Lung (tissue), 12 donors: ENCODE results near the gene DDX41. TPM values are rescaled to one million over a fixed set of nuclear protein-coding genes. Genes with fewer than 3 reads are reported as not detected.

Experiments used
- ATAC-seq: fragments of 200-7000 bp; cut with Tn5 transposase; one replicate; pipeline ENCODE4 v1.9.1; 2020; ENCODE audit warnings: moderate number of reproducible peaks; ENCODE audit not compliant: insufficient read depth, low FRiP score
- DNase-seq, 3 donors: peaks; one replicate each; pipeline ENCODE4 v3.0.0-alpha.2; 2013 to 2017
- H3K27ac ChIP-seq, 2 donors: one replicate each; pipeline ENCODE4 v1.5.1; 2013; ENCODE audit warnings: mild to moderate bottlenecking in 2 of 2, moderate library complexity in 2 of 2, control low read depth in 1 of 2, inconsistent platforms in 1 of 2, low read depth in 1 of 2, low read length in 1 of 2
- H3K27me3 ChIP-seq, 3 donors: one replicate each; pipeline ENCODE4 v1.5.1; 2013; ENCODE audit warnings: low read length in 2 of 3; ENCODE audit not compliant: control insufficient read depth in 3 of 3, insufficient read depth in 3 of 3
- H3K36me3 ChIP-seq, 4 donors: one replicate each; pipeline ENCODE4 v1.5.1; 2013; ENCODE audit warnings: low read length in 4 of 4, mild to moderate bottlenecking in 1 of 4, moderate library complexity in 1 of 4; ENCODE audit not compliant: control insufficient read depth in 4 of 4, insufficient read depth in 4 of 4
- H3K4me1 ChIP-seq, 5 donors: one replicate each; pipeline ENCODE4 v1.5.1; 2013; ENCODE audit warnings: low read length in 5 of 5, mild to moderate bottlenecking in 2 of 5, moderate library complexity in 1 of 5; ENCODE audit not compliant: control insufficient read depth in 5 of 5, insufficient read depth in 5 of 5
- H3K4me3 ChIP-seq: one replicate; pipeline ENCODE4 v1.5.1; 2013; ENCODE audit warnings: mild to moderate bottlenecking, control low read depth, moderate library complexity
- H3K9ac ChIP-seq, 2 donors: one replicate each; pipeline ENCODE4 v1.5.1; 2013; ENCODE audit warnings: low read length in 2 of 2, control low read depth in 1 of 2; ENCODE audit not compliant: insufficient read depth in 1 of 2
- H3K9me3 ChIP-seq, 4 donors: one replicate each; pipeline ENCODE4 v1.5.1; 2013; ENCODE audit warnings: low read length in 3 of 4, mild to moderate bottlenecking in 1 of 4, moderate library complexity in 1 of 4; ENCODE audit not compliant: control insufficient read depth in 4 of 4, insufficient read depth in 3 of 4
- WGBS, 2 donors: extraction: QIAGEN DNeasy Blood & Tissue Kit; methylation state at CpG; one replicate each; pipeline ENCODE4 v1.1.7; 2013; 5-methylcytosine and 5-hydroxymethylcytosine counted together
- polyA plus RNA-seq, 2 donors: library from polyadenylated mRNA; stranded (reverse); fragments of 200-250 nt; gene quantifications; one replicate each; pipeline ENCODE4 v1.2.1, GENCODE V29; 2013
- total RNA-seq, 2 donors: library from RNA; depleted of rRNA in 1 of 2; stranded (reverse); fragments of >200 nt in 1 of 2; gene quantifications; one replicate each; pipeline ENCODE4 v1.2.1, GENCODE V29; 2014 to 2021
- TF ChIP-seq, protein P1 (sequence below): IDR thresholded peaks from 2 replicates; pipeline ENCODE4 v1.5.1; 2012; ENCODE audit warnings: mild to moderate bottlenecking; ENCODE audit errors: control extremely low read depth, extremely low read depth
- donor health status: control.
- donor health status: control.
- donor health status: Bipolar disorder and iron deficiency.
- donor health status: healthy.
- donor health status: DM: yes; HTN: yes; CAD: no.

The DDX41 gene
- total and polyA plus RNA-seq, 4 donors, result 63.2 to 110 (median 73.6) TPM

DNA sequence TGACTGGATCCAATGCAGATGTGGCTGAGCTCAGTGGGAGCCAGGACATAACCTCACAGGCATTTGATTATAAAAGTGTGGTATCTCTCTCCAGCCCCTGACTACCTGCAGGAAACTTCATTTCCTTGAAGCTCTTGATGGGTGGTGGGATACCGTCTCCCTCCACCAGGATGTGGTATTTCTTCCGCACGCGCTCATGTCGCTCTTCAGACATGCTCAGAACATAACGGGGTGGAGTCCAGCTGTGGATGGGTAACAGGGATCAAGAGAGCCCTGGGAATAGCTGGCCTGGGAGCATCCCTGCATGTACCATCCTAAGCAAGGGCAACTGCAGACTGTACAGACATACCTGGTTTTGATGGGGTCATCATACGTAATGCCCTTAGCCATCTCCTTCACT, 1.2 kb downstream of the DDX41 start:
- Histone ChIP-seq H3K4me3 (no peak overlapping the region), H3K4me1 (peaks cover 0 to 14% (median 8%) of the 10 kb centered on the region in 5 donors), H3K9ac (peak overlapping the region; percentile 69 to 74), H3K36me3 (peaks cover 7 to 55% (median 42%) of the 10 kb centered on the region in 4 donors), H3K27me3 (no peaks in the 10 kb centered on the region), H3K9me3 (no peaks in the 10 kb centered on the region), H3K27ac (no peak overlapping the region)
- ATAC-seq (no peak), DNase-seq (no peak)
- WGBS, 2 donors, result 82 to 86% methylated on average over 7 of the region's 7 CpGs
- TF ChIP-seq, protein P1, sequence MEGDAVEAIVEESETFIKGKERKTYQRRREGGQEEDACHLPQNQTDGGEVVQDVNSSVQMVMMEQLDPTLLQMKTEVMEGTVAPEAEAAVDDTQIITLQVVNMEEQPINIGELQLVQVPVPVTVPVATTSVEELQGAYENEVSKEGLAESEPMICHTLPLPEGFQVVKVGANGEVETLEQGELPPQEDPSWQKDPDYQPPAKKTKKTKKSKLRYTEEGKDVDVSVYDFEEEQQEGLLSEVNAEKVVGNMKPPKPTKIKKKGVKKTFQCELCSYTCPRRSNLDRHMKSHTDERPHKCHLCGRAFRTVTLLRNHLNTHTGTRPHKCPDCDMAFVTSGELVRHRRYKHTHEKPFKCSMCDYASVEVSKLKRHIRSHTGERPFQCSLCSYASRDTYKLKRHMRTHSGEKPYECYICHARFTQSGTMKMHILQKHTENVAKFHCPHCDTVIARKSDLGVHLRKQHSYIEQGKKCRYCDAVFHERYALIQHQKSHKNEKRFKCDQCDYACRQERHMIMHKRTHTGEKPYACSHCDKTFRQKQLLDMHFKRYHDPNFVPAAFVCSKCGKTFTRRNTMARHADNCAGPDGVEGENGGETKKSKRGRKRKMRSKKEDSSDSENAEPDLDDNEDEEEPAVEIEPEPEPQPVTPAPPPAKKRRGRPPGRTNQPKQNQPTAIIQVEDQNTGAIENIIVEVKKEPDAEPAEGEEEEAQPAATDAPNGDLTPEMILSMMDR, result no peak

DNA sequence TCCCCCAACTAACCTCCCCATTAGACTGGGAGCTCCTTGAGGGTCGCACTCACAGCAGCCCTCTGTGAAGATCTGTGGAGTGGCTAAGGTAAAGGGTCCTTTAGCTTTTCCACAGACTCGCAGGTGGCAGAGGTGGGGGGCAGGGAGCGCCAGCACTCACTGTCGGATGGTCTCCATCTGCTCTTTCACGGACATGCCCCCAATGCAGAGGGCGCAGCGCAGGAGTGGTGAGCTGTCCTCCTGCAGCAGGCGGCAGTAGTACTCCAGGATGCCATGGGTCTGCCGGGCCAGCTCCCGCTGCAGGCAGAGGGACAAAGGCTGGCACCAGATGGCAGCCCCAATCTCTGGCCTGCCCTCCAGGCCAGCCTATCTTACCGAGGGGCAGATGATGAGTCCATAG, 2.2 kb downstream of the DDX41 start:
- no peak overlapping the region for H3K27ac ChIP-seq
- peaks cover 7 to 49% (median 42%) of the 10 kb centered on the region in 4 donors for H3K36me3 ChIP-seq
- no peak overlapping the region for H3K9ac ChIP-seq
- ATAC-seq (no peak), DNase-seq (no peak)
- no peaks in the 10 kb centered on the region for H3K27me3 ChIP-seq
- peaks cover 0 to 19% (median 8%) of the 10 kb centered on the region in 5 donors for H3K4me1 ChIP-seq
- no peaks in the 10 kb centered on the region for H3K9me3 ChIP-seq
- no peak overlapping the region for H3K4me3 ChIP-seq
- 94 to 95% methylated on average over 11 of the region's 11 CpGs for whole genome bisulfite sequencing, 2 donors
- TF ChIP-seq, protein P1, result no peak

DNA sequence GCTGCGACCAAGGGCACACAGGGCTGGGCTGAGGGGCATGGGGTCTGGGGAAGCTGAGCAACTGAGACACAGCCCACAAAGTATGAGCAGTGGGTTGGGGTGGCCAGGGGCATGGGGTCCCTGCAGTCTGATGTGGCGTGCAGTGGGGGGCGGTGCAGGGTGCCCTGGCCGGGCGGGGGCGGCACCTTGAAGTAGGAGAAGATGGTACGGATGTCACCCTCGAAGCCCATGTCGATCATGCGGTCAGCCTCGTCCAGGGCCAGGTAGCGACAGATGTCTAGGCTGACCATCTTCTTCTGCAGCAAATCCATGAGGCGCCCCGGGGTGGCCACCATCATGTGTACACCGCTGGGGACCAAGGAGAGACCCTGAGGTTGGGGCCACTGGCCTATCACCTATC, 3.3 kb downstream of the DDX41 start:
- Histone ChIP-seq H3K36me3 (peaks cover 7 to 45% (median 39%) of the 10 kb centered on the region in 4 donors), H3K27me3 (no peaks in the 10 kb centered on the region)

More for the DNA sequence above, 3.3 kb downstream of the DDX41 start:
- Histone ChIP-seq H3K9ac (no peak overlapping the region), H3K27ac (no peak overlapping the region), H3K9me3 (no peaks in the 10 kb centered on the region), H3K4me1 (peaks cover 0 to 19% (median 8%) of the 10 kb centered on the region in 5 donors), H3K4me3 (no peak overlapping the region)
- TF ChIP-seq, protein P1, result no peak
- no peak for ATAC-seq
- WGBS, 2 donors, result 97 to 99% methylated on average over 15 of the region's 15 CpGs
- DNase-seq, result no peak
